PC-3 (cell line): ENCODE data around the gene TOPORS. TPM values are rescaled to one million over a fixed set of nuclear protein-coding genes. Genes with fewer than 3 reads are reported as not detected.
A peak's percentile ranks its signal among the peaks of the same experiment; 100 is the strongest.

Experiments used
- ATAC-seq: fragments of 200-7000 bp; cut with Tn5 transposase; 2 replicates; pipeline ENCODE4 v1.9.1; 2020; ENCODE audit warnings: mild to moderate bottlenecking, moderate library complexity
- BruUV-seq: library from RNA; stranded (reverse); fragments of 400-500 nt; replicated peaks from 2 replicates; lab custom pipeline; 2021; lab: Mats Ljungman, UMichigan
- CTCF ChIA-PET: fragments of 300-600 bp; sonication (Branson Sonifier 250); formaldehyde crosslinking; loops from one replicate; lab custom pipeline; 2022; ENCODE audit warnings: antibody characterized with exemption; lab: Charles Lee
- POLR2A ChIA-PET: fragments of 300-600 bp; sonication (Branson Sonifier 250); formaldehyde crosslinking; loops from one replicate; lab custom pipeline; 2022; ENCODE audit warnings: antibody characterized with exemption; ENCODE audit not compliant: unreplicated experiment; lab: Charles Lee
- DNase-seq: peaks from one replicate; pipeline ENCODE4 v3.0.0-alpha.2; 2015
- H2AFZ ChIP-seq: fragments of 300-600 bp; sonication (generic); 2 replicates; pipeline ENCODE4 v1.6.0; 2016; ENCODE audit warnings: antibody characterized with exemption, low read length
- H3F3A ChIP-seq: fragments of 300-600 bp; sonication (generic); one replicate; pipeline ENCODE4 v1.6.0; 2017; ENCODE audit warnings: antibody characterized with exemption, low read length, control low read depth, mild to moderate bottlenecking; ENCODE audit not compliant: unreplicated experiment
- H3K27ac ChIP-seq: fragments of 300-600 bp; sonication (generic); 2 replicates; pipeline ENCODE4 v1.5.1; 2016; ENCODE audit warnings: mild to moderate bottlenecking, low read length
- H3K27me3 ChIP-seq: fragments of 300-600 bp; sonication (generic); 2 replicates; pipeline ENCODE4 v1.6.1; 2016; ENCODE audit warnings: low read length, mixed read lengths
- H3K36me3 ChIP-seq: fragments of 300-600 bp; sonication (generic); 2 replicates; pipeline ENCODE4 v1.6.1; 2016; ENCODE audit warnings: low read depth, mixed run types, low read length, mixed read lengths
- H3K4me1 ChIP-seq: fragments of 300-600 bp; sonication (generic); 2 replicates; pipeline ENCODE4 v1.5.1; 2016; ENCODE audit warnings: low read length; ENCODE audit not compliant: insufficient read depth
- H3K4me2 ChIP-seq: fragments of 300-600 bp; sonication (generic); 2 replicates; pipeline ENCODE4 v1.6.0; 2016; ENCODE audit warnings: low read length
- H3K4me3 ChIP-seq: fragments of 300-600 bp; sonication (generic); 2 replicates; pipeline ENCODE4 v1.5.1; 2016; ENCODE audit warnings: mild to moderate bottlenecking, low read length, mixed read lengths
- H3K79me2 ChIP-seq: fragments of 300-600 bp; sonication (generic); 2 replicates; pipeline ENCODE4 v1.6.1; 2017; ENCODE audit warnings: low read length, mixed read lengths
- H3K9ac ChIP-seq: fragments of 300-600 bp; sonication (generic); 2 replicates; pipeline ENCODE4 v1.6.0; 2016; ENCODE audit warnings: mild to moderate bottlenecking, low read length
- H3K9me2 ChIP-seq: fragments of 300-600 bp; sonication (generic); replicated peaks from 2 replicates; pipeline ENCODE4 v1.6.1; 2016; ENCODE audit warnings: mixed run types, low read length, mixed read lengths
- H3K9me3 ChIP-seq: fragments of 300-600 bp; sonication (generic); 2 replicates; pipeline ENCODE4 v1.6.1; 2016; ENCODE audit warnings: low read length, mixed read lengths
- H4K20me1 ChIP-seq: fragments of 300-600 bp; sonication (generic); 2 replicates; pipeline ENCODE4 v1.6.1; 2016; ENCODE audit warnings: low read length, mixed read lengths
- EZH2 ChIP-seq: fragments of 300-600 bp; sonication (generic); IDR thresholded peaks from one replicate; pipeline ENCODE4 v1.6.1; 2017; ENCODE audit warnings: antibody characterized with exemption, mild to moderate bottlenecking, low read length; ENCODE audit not compliant: unreplicated experiment
- EZH2phosphoT487 ChIP-seq: fragments of 300-600 bp; sonication (generic); IDR thresholded peaks from 2 replicates; pipeline ENCODE4 v1.6.1; 2018; ENCODE audit warnings: mild to moderate bottlenecking, antibody characterized with exemption, low read length, borderline replicate concordance
- intact Hi-C: fragments of 100-400 bp; cut with micrococcal nuclease; formaldehyde crosslinking; loops from 2 replicates; pipeline ENCODE4 v1.9.0; 2023
- total RNA-seq: library from RNA; depleted of rRNA; stranded (reverse); fragments of >200 nt; gene quantifications from 2 replicates; pipeline ENCODE4 v1.2.3, GENCODE V29; 2014
- TF ChIP-seq, protein P1 (sequence below): fragments of 300-600 bp; sonication (generic); conservative IDR thresholded peaks from 2 replicates; pipeline ENCODE4 v1.5.1; 2017; ENCODE audit warnings: antibody characterized with exemption, low read depth, mild to moderate bottlenecking, low read length

TOPORS gene
- total RNA-seq, 1 experiment from 2014 or later: 11.4 TPM

DNA sequence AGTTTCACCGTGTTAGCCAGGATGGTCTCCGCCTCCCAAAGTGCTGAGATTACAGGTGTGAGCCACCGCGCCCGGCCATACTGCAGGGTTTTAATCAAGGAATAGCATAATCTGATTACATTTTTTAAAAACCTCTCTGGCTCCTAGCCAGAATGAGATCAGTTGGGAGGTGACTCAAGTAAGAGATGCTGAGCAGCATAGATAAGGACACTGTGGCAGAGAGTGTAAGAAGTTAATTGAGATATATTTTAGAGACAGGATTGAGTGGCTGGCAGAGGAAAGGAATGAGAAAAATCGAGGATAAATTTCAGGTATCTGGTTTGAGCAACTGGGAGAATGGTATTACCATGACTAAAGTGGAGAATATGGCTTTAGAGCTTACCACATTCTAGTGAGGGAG is 19.1 kb downstream of the TOPORS start:
- Histone ChIP-seq H3K27me3 (no peaks in the 10 kb centered on the region), H3K4me2 (no peak overlapping the region), H3K4me1 (no peaks in the 10 kb centered on the region), H3F3A (no peaks in the 10 kb centered on the region), H3K9me2 (no peaks in the 10 kb centered on the region), H3K9me3 (no peaks in the 10 kb centered on the region), H3K79me2 (no peaks in the 10 kb centered on the region), H3K27ac (no peak overlapping the region), H4K20me1 (no peaks in the 10 kb centered on the region), H3K36me3 (no peaks in the 10 kb centered on the region), H3K9ac (no peak overlapping the region), H3K4me3 (no peak overlapping the region), H2AFZ (no peak overlapping the region)
- DNase-seq (no peak), ATAC-seq (no peak)
- intact Hi-C loops: no loop called here
- CTCF ChIA-PET: no interaction called here
- no TSS peak for BruUV-seq
- POLR2A ChIA-PET: no interaction called here
- no peak for TF ChIP-seq EZH2phosphoT487

DNA sequence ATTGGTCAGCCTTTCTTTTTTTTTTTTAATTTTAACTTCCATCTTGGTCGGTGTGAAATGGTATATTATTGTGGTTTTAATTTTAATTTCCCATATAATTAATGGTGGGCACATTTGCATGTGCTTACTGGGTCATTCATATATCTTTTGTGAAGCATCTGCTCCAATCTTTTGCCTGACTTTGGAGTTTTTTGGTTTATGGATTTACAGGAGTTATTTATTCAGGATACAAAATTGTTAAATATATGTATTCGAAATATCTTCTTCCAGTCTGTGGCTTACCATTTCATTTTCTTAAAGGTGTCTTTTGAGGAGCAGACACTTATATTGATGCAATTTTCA is 25.7 kb downstream of the TOPORS start:
- H3K4me2 ChIP-seq: peak overlapping the region; percentile 98
- H3K36me3 ChIP-seq: no peaks in the 10 kb centered on the region
- TF ChIP-seq EZH2 (no peak), EZH2phosphoT487 (no peak)
- TF ChIP-seq, protein P1, sequence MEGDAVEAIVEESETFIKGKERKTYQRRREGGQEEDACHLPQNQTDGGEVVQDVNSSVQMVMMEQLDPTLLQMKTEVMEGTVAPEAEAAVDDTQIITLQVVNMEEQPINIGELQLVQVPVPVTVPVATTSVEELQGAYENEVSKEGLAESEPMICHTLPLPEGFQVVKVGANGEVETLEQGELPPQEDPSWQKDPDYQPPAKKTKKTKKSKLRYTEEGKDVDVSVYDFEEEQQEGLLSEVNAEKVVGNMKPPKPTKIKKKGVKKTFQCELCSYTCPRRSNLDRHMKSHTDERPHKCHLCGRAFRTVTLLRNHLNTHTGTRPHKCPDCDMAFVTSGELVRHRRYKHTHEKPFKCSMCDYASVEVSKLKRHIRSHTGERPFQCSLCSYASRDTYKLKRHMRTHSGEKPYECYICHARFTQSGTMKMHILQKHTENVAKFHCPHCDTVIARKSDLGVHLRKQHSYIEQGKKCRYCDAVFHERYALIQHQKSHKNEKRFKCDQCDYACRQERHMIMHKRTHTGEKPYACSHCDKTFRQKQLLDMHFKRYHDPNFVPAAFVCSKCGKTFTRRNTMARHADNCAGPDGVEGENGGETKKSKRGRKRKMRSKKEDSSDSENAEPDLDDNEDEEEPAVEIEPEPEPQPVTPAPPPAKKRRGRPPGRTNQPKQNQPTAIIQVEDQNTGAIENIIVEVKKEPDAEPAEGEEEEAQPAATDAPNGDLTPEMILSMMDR: 0 out of 2 replicates have a peak, but pooled peaks have one; percentile 4
- H3K4me1 ChIP-seq: peaks cover 7% of the 10 kb centered on the region; the same call in 1 of the 2 replicates
- POLR2A ChIA-PET: interaction anchor here (1.2 kb wide), 1 partner anchor 148 kb away, joined by 12 read pairs; no protein-coding TSS in a partner anchor
- no peaks in the 10 kb centered on the region for H3F3A ChIP-seq
- no peaks in the 10 kb centered on the region for H3K9me3 ChIP-seq
- H3K4me3 ChIP-seq: peak overlapping the region; percentile 92
- DNase-seq: no peak
- ATAC-seq: no peak
- BruUV-seq: TSS peak; percentile 64
- CTCF ChIA-PET: interaction anchor here (0.6 to 2.1 kb wide), 6 partner anchors 26 to 148 kb away, joined by 3 to 16 read pairs (median 8); no protein-coding TSS in a partner anchor
- intact Hi-C loops: loop anchor here (2.0 kb wide), 2 partner anchors 46 to 148 kb away; partner anchors contain the start of gene NDUFB6
- no peaks in the 10 kb centered on the region for H3K27me3 ChIP-seq
- peak overlapping the region; percentile 94 for H2AFZ ChIP-seq
- H3K27ac ChIP-seq: peak overlapping the region; percentile 78; the same call in 1 of the 2 replicates
- H3K79me2 ChIP-seq: peaks cover 28% of the 10 kb centered on the region
- H3K9ac ChIP-seq: peak overlapping the region; percentile 45
- no peaks in the 10 kb centered on the region for H4K20me1 ChIP-seq
- no peaks in the 10 kb centered on the region for H3K9me2 ChIP-seq

DNA sequence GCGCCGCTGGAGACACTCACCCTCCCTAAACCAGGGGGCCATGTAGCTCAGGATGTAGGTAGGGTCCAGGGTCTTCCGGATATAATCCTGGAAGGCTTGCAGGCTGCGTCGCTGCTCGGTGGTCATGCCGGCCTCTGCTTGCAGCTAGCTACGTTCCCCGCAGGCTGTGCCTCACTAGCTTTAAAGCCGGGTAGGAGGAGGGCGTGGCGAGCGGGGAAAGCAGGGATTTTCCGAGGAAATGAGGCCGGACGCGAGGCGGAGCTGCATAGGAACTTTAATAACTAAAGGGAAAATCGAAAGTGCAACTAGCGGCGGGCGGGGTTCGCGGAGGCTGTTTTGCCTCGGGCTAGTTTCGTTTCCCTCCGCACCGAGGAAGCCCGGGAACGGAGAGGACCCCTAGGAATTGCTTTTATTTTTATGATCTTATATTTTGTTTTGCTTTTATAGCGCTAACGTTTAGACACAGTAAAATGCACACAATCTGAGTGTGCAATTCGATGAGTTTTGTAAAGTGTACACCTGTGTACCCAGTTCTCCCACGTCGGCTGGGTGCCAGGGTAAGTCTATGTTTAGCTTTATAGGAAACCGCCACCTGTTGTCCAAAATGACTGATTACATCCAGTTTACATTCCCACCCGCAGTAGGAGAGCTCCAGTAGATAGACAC is 26.2 kb downstream of the TOPORS start, which contains the start of gene RIGI:
Gene RIGI, minus strand, starts transcription at position 156 of the 666 bp plus-strand sequence. Its CDS starts 30 bp downstream, at position 126.
- CTCF ChIA-PET: interaction anchor here (0.5 to 2.1 kb wide), 8 partner anchors 14 to 147 kb away, joined by 3 to 16 read pairs (median 4); no protein-coding TSS in a partner anchor
- POLR2A ChIA-PET: interaction anchor here (1.2 kb wide), 1 partner anchor 147 kb away, joined by 12 read pairs; no protein-coding TSS in a partner anchor
- Histone ChIP-seq H4K20me1 (no peaks in the 10 kb centered on the region), H2AFZ (peak within 1 kb of the TSS; percentile 94), H3K9ac (peak within 1 kb of the TSS; percentile 79), H3K4me2 (peak within 1 kb of the TSS; percentile 98), H3K9me3 (no peaks in the 10 kb centered on the region), H3K4me3 (peak within 1 kb of the TSS; percentile 92), H3K4me1 (peaks cover 7% of the 10 kb centered on the region; the same call in 1 of the 2 replicates), H3K36me3 (no peaks in the 10 kb centered on the region), H3K9me2 (no peaks in the 10 kb centered on the region), H3K27ac (peak within 1 kb of the TSS; percentile 78), H3K79me2 (peaks cover 28% of the 10 kb centered on the region), H3K27me3 (no peaks in the 10 kb centered on the region), H3F3A (no peaks in the 10 kb centered on the region)
- DNase-seq (peak; percentile 87), ATAC-seq (peak; percentile 88)
- TF ChIP-seq EZH2: no peak
- TF ChIP-seq, protein P1: peak; percentile 63
- intact Hi-C loops: loop anchor here (2.0 kb wide), 2 partner anchors 47 to 147 kb away; partner anchors contain the start of gene NDUFB6
- no TSS peak for BruUV-seq
